Loucy (cell line): ENCODE measurements around the gene AKNA.

Source experiments
- H2AFZ ChIP-seq: fragments of 200-600 bp; sonication (generic); 2 replicates; pipeline ENCODE4 v1.6.0; 2016; ENCODE audit warnings: antibody characterized with exemption, mild to moderate bottlenecking, low read length, moderate library complexity
- H3F3A ChIP-seq: fragments of 200-600 bp; 2 replicates; pipeline ENCODE4 v1.6.0; 2016; ENCODE audit warnings: antibody characterized with exemption, low read depth, mild to moderate bottlenecking
- H3K27me3 ChIP-seq: fragments of 200-600 bp; sonication (generic); 2 replicates; pipeline ENCODE4 v1.6.1; 2014; ENCODE audit warnings: low read length, mild to moderate bottlenecking; ENCODE audit not compliant: insufficient read depth, poor library complexity, severe bottlenecking
- H3K36me3 ChIP-seq: fragments of 200-600 bp; sonication (generic); 2 replicates; pipeline ENCODE4 v1.6.1; 2016; ENCODE audit warnings: low read length; ENCODE audit not compliant: insufficient read depth
- H3K4me1 ChIP-seq: fragments of 200-600 bp; sonication (generic); 2 replicates; pipeline ENCODE4 v1.5.1; 2014; ENCODE audit warnings: low read length, mild to moderate bottlenecking; ENCODE audit not compliant: insufficient read depth, poor library complexity, severe bottlenecking
- H3K4me2 ChIP-seq: fragments of 200-600 bp; sonication (generic); 2 replicates; pipeline ENCODE4 v1.6.0; 2014; ENCODE audit warnings: antibody characterized with exemption, low read length, low read depth, mild to moderate bottlenecking; ENCODE audit not compliant: poor library complexity, severe bottlenecking
- H3K4me3 ChIP-seq: fragments of 200-600 bp; sonication (generic); 2 replicates; pipeline ENCODE4 v1.5.1; 2014; ENCODE audit warnings: low read length, mild to moderate bottlenecking, mixed read lengths; ENCODE audit not compliant: poor library complexity, severe bottlenecking
- H3K79me2 ChIP-seq: fragments of 200-600 bp; sonication (generic); 2 replicates; pipeline ENCODE4 v1.6.1; 2014; ENCODE audit warnings: low read length; ENCODE audit not compliant: insufficient read depth
- H3K9ac ChIP-seq: fragments of 200-600 bp; sonication (generic); 2 replicates; pipeline ENCODE4 v1.6.0; 2014; ENCODE audit warnings: mild to moderate bottlenecking, low read depth, low read length, moderate library complexity; ENCODE audit not compliant: poor library complexity, severe bottlenecking
- H3K9me2 ChIP-seq: fragments of 200-600 bp; sonication (generic); replicated peaks from 2 replicates; pipeline ENCODE4 v1.6.1; 2016; ENCODE audit warnings: low read depth, low read length, mixed read lengths
- H3K9me3 ChIP-seq: fragments of 200-600 bp; sonication (generic); 2 replicates; pipeline ENCODE4 v1.6.1; 2014; ENCODE audit warnings: mild to moderate bottlenecking, antibody characterized with exemption, low read length, low read depth; ENCODE audit not compliant: insufficient read depth
- H4K20me1 ChIP-seq: fragments of 200-600 bp; sonication (generic); 2 replicates; pipeline ENCODE4 v1.6.0; 2014; ENCODE audit warnings: antibody characterized with exemption, low read length, mild to moderate bottlenecking; ENCODE audit not compliant: insufficient read depth, poor library complexity, severe bottlenecking
- CTCF ChIP-seq: fragments of 200-600 bp; sonication (generic); conservative IDR thresholded peaks from 2 replicates; pipeline ENCODE4 v1.5.1; 2014; ENCODE audit warnings: mild to moderate bottlenecking, antibody characterized with exemption, low read length
- EZH2phosphoT487 ChIP-seq: fragments of 200-600 bp; IDR thresholded peaks from 2 replicates; pipeline ENCODE4 v1.6.1; 2018; ENCODE audit warnings: antibody characterized with exemption, mild to moderate bottlenecking, moderate library complexity, borderline replicate concordance

Gene AKNA

GRCh38 chr9:114371973-114372917, 15.5 kb downstream of the AKNA start:
- Histone ChIP-seq H3K36me3 (peaks cover 59% of the 10 kb centered on the region), H3K9ac (peak overlapping the region; percentile 82), H2AFZ (no peak overlapping the region), H3K4me3 (peak overlapping the region; percentile 73), H3K9me2 (no peaks in the 10 kb centered on the region), H3K27me3 (no peaks in the 10 kb centered on the region), H3K4me2 (peak overlapping the region; percentile 95), H3K79me2 (peaks cover 65% of the 10 kb centered on the region), H3K4me1 (peaks cover 67% of the 10 kb centered on the region), H4K20me1 (no peaks in the 10 kb centered on the region), H3K9me3 (no peaks in the 10 kb centered on the region), H3F3A (peaks cover 13% of the 10 kb centered on the region; the same call in 1 of the 2 replicates)
- no peak for TF ChIP-seq CTCF
- no peak for TF ChIP-seq EZH2phosphoT487

GRCh38 chr9:114371343-114371944, 16.3 kb downstream of the AKNA start:
- Histone ChIP-seq H3K36me3 (peaks cover 59% of the 10 kb centered on the region; the same call in 1 of the 2 replicates), H3K4me1 (peaks cover 67% of the 10 kb centered on the region), H3F3A (peaks cover 13% of the 10 kb centered on the region; the same call in 1 of the 2 replicates)

GRCh38 chr9:114370968-114371320, 16.8 kb downstream of the AKNA start:
- Histone ChIP-seq H4K20me1 (no peaks in the 10 kb centered on the region), H3K9ac (peak overlapping the region; percentile 82), H3K4me1 (peaks cover 64% of the 10 kb centered on the region), H3K79me2 (peaks cover 54% of the 10 kb centered on the region), H3K4me2 (peak overlapping the region; percentile 95), H3K4me3 (peak overlapping the region; percentile 73), H3K36me3 (peaks cover 61% of the 10 kb centered on the region; the same call in 1 of the 2 replicates), H3K9me2 (no peaks in the 10 kb centered on the region), H2AFZ (no peak overlapping the region), H3K9me3 (no peaks in the 10 kb centered on the region), H3K27me3 (no peaks in the 10 kb centered on the region), H3F3A (peaks cover 13% of the 10 kb centered on the region; the same call in 1 of the 2 replicates)
- no peak for TF ChIP-seq CTCF
- TF ChIP-seq EZH2phosphoT487: no peak

More at GRCh38 chr9:114371343-114371944, 16.3 kb downstream of the AKNA start:
- Histone ChIP-seq H3K4me3 (peak overlapping the region; percentile 73), H3K9me2 (no peaks in the 10 kb centered on the region), H3K79me2 (peaks cover 57% of the 10 kb centered on the region), H3K27me3 (no peaks in the 10 kb centered on the region), H2AFZ (no peak overlapping the region), H3K9ac (peak overlapping the region; percentile 82), H4K20me1 (no peaks in the 10 kb centered on the region), H3K9me3 (no peaks in the 10 kb centered on the region), H3K4me2 (peak overlapping the region; percentile 95)
- TF ChIP-seq EZH2phosphoT487: no peak
- no peak for TF ChIP-seq CTCF
